GM21515 (cell line): ENCODE data around the gene KLHL42.
"Not testable (repeated sequence)": the region's sequence is repeated elsewhere in the genome, so short reads cannot be mapped to it uniquely, and the experiment has no call there.

Source experiments
- ATAC-seq: cut with Tn5 transposase; IDR thresholded peaks from one replicate; pipeline ENCODE4 v1.9.1; 2021; ENCODE audit not compliant: unreplicated experiment

Gene KLHL42

GRCh38 chr12:27779920-27780611 is at the start of gene KLHL42, which contains the start of gene MANSC4:
Gene KLHL42, plus strand, starts transcription at chr12:27780233. Its CDS starts 98 bp downstream, at chr12:27780331.
Gene MANSC4, minus strand, starts transcription at chr12:27780236. Its CDS starts 8,960 bp downstream, at chr12:27771276.
- ATAC-seq = peak; percentile 79

- no peak for ATAC-seq
These were observed 47.8 kb upstream of the KLHL42 start for GRCh38 chr12:27732281-27732680.

GRCh38 chr12:27733052-27733656 is 46.9 kb upstream of the KLHL42 start:
- ATAC-seq = no peak

- no peak for ATAC-seq
These were observed 46.2 kb upstream of the KLHL42 start for GRCh38 chr12:27733791-27734190.

GRCh38 chr12:27734321-27734720 is 45.7 kb upstream of the KLHL42 start:
- not testable (repeated sequence) for ATAC-seq

GRCh38 chr12:27743601-27744000 is 36.4 kb upstream of the KLHL42 start:
- ATAC-seq = no peak

- not testable (repeated sequence) for ATAC-seq
These were observed 34.3 kb upstream of the KLHL42 start for GRCh38 chr12:27745734-27746133.

GRCh38 chr12:27747111-27747820 is 32.8 kb upstream of the KLHL42 start:
- no peak for ATAC-seq

GRCh38 chr12:27751386-27752047 is 28.5 kb upstream of the KLHL42 start:
- no peak for ATAC-seq

GRCh38 chr12:27754795-27755194 is 25.2 kb upstream of the KLHL42 start:
- no peak for ATAC-seq

- ATAC-seq = no peak
These were observed 23.3 kb upstream of the KLHL42 start for GRCh38 chr12:27756670-27757195.

GRCh38 chr12:27762757-27763156 is 17.3 kb upstream of the KLHL42 start:
- ATAC-seq = no peak

GRCh38 chr12:27766587-27766986 is 13.4 kb upstream of the KLHL42 start:
- no peak for ATAC-seq

- ATAC-seq = no peak
These were observed 10.8 kb upstream of the KLHL42 start for GRCh38 chr12:27769142-27769673.

GRCh38 chr12:27771481-27772327 is 8.3 kb upstream of the KLHL42 start:
- no peak for ATAC-seq

- ATAC-seq = no peak
These were observed 7.5 kb upstream of the KLHL42 start for GRCh38 chr12:27772328-27773049.

- no peak for ATAC-seq
These were observed 2.9 kb upstream of the KLHL42 start for GRCh38 chr12:27777141-27777540.

GRCh38 chr12:27778206-27778605 is 1.8 kb upstream of the KLHL42 start:
- no peak for ATAC-seq

- peak; percentile 13 for ATAC-seq
These were observed 565 bp upstream of the KLHL42 start for GRCh38 chr12:27779416-27779919.
